ENCODE data around the gene SOD2.

The SOD2 gene

DNA sequence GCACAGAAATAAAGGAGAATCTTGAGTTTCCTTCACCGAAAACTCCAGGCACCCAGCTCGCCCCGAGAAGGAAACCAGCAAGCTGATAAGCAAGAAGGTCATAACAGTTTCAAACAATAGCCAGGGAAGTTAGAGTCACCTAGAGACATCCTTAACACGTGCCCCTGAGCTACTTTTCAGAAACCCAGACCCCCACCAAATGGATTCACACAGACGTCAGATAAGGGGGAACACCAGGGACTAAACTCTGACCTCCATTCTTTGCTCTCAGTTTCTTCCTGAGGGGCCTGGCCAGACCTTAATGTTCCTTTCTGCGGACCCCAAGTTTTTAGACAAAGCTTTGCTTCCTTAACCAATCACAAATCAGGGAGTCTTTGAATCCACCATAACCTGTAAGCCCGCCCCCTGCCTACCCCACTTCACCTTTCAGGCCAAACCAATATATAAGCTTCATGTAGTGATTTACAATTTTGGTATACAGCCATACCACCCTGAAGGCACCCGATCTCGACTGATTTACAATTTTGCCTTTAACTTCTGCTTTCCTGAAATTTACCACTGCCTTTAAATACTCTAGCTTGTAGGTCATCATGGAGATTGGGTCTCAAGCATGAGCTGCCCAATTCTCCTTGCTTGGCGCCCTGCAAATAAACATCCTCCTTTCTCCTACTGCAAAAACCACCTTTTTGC, 11.7 kb downstream of the SOD2 start:
- no peaks in the 10 kb centered on the region; the same call in 1 of the 2 replicates for H3K79me2 ChIP-seq (ENCODE audit: low read length)
- peaks cover 16% of the 10 kb centered on the region for H3K36me3 ChIP-seq (replicated peaks; ENCODE audit: low read depth, low read length)
- no peaks in the 10 kb centered on the region for H3K9me3 ChIP-seq (ENCODE audit: insufficient read depth, low read length)
- H3K4me1 ChIP-seq (ENCODE audit: low read length): peaks cover 11% of the 10 kb centered on the region; the same call in 1 of the 2 replicates
- no peak for TF ChIP-seq EZH2phosphoT487 (IDR thresholded peaks at IDR 0.05; ENCODE audit: low read depth)
- TF ChIP-seq, protein P1, sequence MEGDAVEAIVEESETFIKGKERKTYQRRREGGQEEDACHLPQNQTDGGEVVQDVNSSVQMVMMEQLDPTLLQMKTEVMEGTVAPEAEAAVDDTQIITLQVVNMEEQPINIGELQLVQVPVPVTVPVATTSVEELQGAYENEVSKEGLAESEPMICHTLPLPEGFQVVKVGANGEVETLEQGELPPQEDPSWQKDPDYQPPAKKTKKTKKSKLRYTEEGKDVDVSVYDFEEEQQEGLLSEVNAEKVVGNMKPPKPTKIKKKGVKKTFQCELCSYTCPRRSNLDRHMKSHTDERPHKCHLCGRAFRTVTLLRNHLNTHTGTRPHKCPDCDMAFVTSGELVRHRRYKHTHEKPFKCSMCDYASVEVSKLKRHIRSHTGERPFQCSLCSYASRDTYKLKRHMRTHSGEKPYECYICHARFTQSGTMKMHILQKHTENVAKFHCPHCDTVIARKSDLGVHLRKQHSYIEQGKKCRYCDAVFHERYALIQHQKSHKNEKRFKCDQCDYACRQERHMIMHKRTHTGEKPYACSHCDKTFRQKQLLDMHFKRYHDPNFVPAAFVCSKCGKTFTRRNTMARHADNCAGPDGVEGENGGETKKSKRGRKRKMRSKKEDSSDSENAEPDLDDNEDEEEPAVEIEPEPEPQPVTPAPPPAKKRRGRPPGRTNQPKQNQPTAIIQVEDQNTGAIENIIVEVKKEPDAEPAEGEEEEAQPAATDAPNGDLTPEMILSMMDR (IDR thresholded peaks at IDR 0.05; ENCODE audit: low read depth, low read length): no peak
- no peaks in the 10 kb centered on the region for H3K27me3 ChIP-seq (ENCODE audit: low read depth, low read length)
- H3K9ac ChIP-seq (ENCODE audit: low read length): no peak overlapping the region
- H2AFZ ChIP-seq (ENCODE audit: low read depth, low read length): no peak overlapping the region
- H3K4me3 ChIP-seq (ENCODE audit: low read length): no peak overlapping the region
- no peak overlapping the region for H3K27ac ChIP-seq (ENCODE audit: low read length)
- H4K20me1 ChIP-seq (ENCODE audit: insufficient read depth, low read length): no peaks in the 10 kb centered on the region
- no peak overlapping the region for H3K4me2 ChIP-seq (ENCODE audit: low read length)

DNA sequence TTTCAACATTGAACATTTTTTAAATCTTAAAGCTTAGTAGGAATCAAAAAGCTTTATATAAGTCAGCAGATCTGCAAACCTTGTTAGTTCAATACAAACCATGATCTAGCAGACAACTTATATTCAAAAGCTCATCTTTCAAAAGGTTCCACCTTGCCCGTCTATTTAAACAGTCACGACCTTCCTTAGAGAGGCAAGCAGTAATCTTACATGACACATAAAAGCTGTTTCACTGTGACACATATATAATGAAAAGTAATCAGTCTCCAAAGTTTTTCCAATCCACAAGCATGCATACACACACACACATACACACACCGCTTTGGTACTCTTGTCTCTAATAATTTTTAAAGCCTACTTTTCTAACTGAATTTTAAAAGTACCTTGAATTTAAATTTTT, 12.9 kb downstream of the SOD2 start:
- no peak for TF ChIP-seq EZH2phosphoT487 (IDR thresholded peaks at IDR 0.05; ENCODE audit: low read depth)
- TF ChIP-seq, protein P1 (IDR thresholded peaks at IDR 0.05; ENCODE audit: low read depth, low read length): no peak
- H3K27ac ChIP-seq (ENCODE audit: low read length): no peak overlapping the region
- H3K4me2 ChIP-seq (ENCODE audit: low read length): no peak overlapping the region

DNA sequence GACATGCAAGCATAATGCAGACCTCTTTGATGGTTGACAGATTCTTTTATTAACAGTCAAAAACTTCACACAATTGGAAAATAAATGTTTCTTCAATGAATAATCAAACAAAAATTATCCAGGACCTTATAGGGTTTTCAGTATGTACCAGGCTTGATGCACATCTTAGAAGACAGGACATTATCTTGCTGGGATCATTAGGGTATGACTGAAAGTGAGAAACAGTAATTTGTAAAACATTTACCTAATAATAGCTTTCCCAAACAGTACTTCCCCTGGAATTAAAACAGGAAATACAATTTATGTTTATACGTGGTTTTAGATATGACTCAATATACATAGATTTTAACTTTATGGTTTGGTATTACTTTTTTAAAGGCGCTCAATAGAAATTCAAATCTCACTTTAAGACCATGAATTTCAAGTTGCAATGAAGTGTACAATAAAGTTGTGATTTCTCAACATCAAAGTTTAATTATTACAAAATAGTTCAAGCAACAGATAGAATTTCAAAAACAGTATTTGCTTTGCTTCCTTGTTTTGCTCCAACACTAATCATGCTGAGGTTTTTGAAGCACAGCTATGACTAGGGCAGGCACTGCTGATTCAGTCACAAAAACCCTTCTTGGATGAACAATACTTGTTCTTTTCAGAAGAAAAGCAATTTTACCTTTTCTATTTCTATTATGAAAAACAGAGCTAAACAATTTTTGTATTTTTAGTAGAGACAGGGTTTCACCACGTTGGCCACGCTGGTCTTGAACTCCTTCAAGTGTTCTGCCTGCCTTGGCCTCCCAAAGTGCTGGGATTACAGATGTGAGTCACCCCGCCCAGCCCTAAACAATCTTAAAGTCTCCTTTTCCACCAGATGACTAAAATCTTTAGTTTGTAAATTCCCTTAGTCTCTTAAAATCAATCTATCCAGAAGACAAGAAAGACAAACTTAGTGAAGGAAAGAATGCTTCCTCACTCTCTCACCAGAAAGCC, 13.7 kb downstream of the SOD2 start:
- H3K4me3 ChIP-seq (ENCODE audit: low read length): no peak overlapping the region
- H3K27ac ChIP-seq (ENCODE audit: low read length): no peak overlapping the region
- H3K9me3 ChIP-seq (ENCODE audit: insufficient read depth, low read length): no peaks in the 10 kb centered on the region
- peaks cover 11% of the 10 kb centered on the region; the same call in 1 of the 2 replicates for H3K4me1 ChIP-seq (ENCODE audit: low read length)
- no peak overlapping the region for H3K4me2 ChIP-seq (ENCODE audit: low read length)
- no peaks in the 10 kb centered on the region; the same call in 1 of the 2 replicates for H3K79me2 ChIP-seq (ENCODE audit: low read length)
- TF ChIP-seq, protein P1 (IDR thresholded peaks at IDR 0.05; ENCODE audit: low read depth, low read length): no peak
- TF ChIP-seq EZH2phosphoT487 (IDR thresholded peaks at IDR 0.05; ENCODE audit: low read depth): no peak
- no peak overlapping the region for H3K9ac ChIP-seq (ENCODE audit: low read length)
- no peak overlapping the region for H2AFZ ChIP-seq (ENCODE audit: low read depth, low read length)
- no peaks in the 10 kb centered on the region for H4K20me1 ChIP-seq (ENCODE audit: insufficient read depth, low read length)
- H3K36me3 ChIP-seq (replicated peaks; ENCODE audit: low read depth, low read length): peaks cover 11% of the 10 kb centered on the region
- no peaks in the 10 kb centered on the region for H3K27me3 ChIP-seq (ENCODE audit: low read depth, low read length)

More for the DNA sequence above, 12.9 kb downstream of the SOD2 start:
- no peaks in the 10 kb centered on the region for H4K20me1 ChIP-seq (ENCODE audit: insufficient read depth, low read length)
- no peaks in the 10 kb centered on the region; the same call in 1 of the 2 replicates for H3K79me2 ChIP-seq (ENCODE audit: low read length)
- H3K27me3 ChIP-seq (ENCODE audit: low read depth, low read length): no peaks in the 10 kb centered on the region
- no peak overlapping the region for H2AFZ ChIP-seq (ENCODE audit: low read depth, low read length)
- no peak overlapping the region for H3K4me3 ChIP-seq (ENCODE audit: low read length)
- H3K9ac ChIP-seq (ENCODE audit: low read length): no peak overlapping the region
- H3K36me3 ChIP-seq (replicated peaks; ENCODE audit: low read depth, low read length): peaks cover 11% of the 10 kb centered on the region
- no peaks in the 10 kb centered on the region for H3K9me3 ChIP-seq (ENCODE audit: insufficient read depth, low read length)
- H3K4me1 ChIP-seq (ENCODE audit: low read length): peaks cover 11% of the 10 kb centered on the region; the same call in 1 of the 2 replicates

DNA sequence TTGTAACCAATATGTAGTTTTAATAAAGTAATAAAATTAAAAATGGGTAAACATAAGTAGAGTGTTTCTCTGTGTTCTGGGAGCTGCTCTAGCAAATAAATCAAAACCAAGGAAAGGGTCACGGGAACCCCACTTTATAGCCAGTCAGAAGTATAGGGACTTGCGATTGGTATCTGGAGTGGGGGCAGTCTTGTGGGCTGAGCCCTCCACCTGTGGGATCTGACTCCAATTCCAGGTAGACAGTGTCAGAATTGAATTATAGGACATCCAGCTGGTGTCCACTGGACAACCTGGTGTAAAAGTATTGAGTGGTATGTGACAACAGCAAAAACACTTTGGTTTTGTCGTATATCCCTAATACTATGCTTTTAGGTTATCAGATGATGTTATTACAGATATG, 14.5 kb downstream of the SOD2 start:
- Histone ChIP-seq H3K27ac (ENCODE audit: low read length) (no peak overlapping the region), H3K36me3 (replicated peaks; ENCODE audit: low read depth, low read length) (peaks cover 11% of the 10 kb centered on the region)
- TF ChIP-seq, protein P1 (IDR thresholded peaks at IDR 0.05; ENCODE audit: low read depth, low read length): no peak
- no peak for TF ChIP-seq EZH2phosphoT487 (IDR thresholded peaks at IDR 0.05; ENCODE audit: low read depth)

More for the DNA sequence above, 14.5 kb downstream of the SOD2 start:
- Histone ChIP-seq H3K4me1 (ENCODE audit: low read length) (peaks cover 11% of the 10 kb centered on the region; the same call in 1 of the 2 replicates), H3K4me2 (ENCODE audit: low read length) (no peak overlapping the region), H3K79me2 (ENCODE audit: low read length) (no peaks in the 10 kb centered on the region; the same call in 1 of the 2 replicates), H3K9ac (ENCODE audit: low read length) (no peak overlapping the region), H3K27me3 (ENCODE audit: low read depth, low read length) (no peaks in the 10 kb centered on the region), H3K9me3 (ENCODE audit: insufficient read depth, low read length) (no peaks in the 10 kb centered on the region), H4K20me1 (ENCODE audit: insufficient read depth, low read length) (no peaks in the 10 kb centered on the region), H3K4me3 (ENCODE audit: low read length) (no peak overlapping the region), H2AFZ (ENCODE audit: low read depth, low read length) (no peak overlapping the region)
